HG03521 (cell line): Measurements from ENCODE around the gene ARHGEF7.

Source experiments
- ATAC-seq: cut with Tn5 transposase; IDR thresholded peaks from one replicate; pipeline ENCODE4 v1.9.1; 2021; ENCODE audit warnings: mild to moderate bottlenecking, moderate library complexity; ENCODE audit not compliant: unreplicated experiment

ARHGEF7 gene

DNA sequence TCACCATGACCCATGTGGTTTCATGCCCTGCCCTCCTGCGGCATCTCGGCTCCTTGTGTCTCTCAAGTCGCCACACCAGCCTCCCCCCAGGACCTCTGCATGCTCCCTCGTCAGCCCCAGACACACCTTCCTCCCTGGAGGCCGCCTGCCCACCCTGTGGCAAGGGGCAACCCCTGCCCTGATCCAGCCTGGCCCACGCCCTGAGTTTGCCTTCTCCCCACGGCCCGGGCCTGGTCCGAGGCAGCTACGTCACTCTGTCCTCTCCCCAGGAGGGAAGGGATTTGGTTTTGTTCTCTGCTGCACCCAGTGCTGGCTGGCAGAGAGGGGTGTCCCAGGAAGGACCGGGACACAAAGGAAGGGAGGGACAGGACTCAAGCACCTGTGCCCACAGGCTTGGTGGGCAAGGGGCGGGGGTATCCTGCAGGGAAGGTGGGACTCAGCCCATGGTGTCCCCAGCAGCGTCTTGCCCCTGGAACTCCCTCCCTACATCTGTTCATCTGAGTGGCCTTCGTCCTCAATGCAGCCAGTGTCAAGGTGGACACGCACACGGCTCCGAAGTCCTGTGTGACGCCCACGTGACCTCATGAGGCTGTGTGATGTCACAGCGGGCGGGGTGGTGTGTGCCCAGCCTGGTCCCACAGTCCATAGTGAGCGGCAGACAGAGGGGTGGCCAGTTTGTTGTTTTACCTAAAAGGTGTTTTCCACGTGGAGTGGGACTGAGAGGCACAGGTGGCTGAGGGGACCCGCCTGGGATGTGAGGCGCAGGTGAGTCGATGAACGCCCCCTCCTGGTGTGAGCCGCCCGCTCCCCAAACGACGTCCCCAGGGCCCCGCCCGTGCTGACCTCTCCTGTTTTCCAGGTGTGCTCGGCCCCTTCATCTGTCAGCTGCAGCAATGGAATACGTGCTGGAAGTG lies 205.1 kb downstream of the ARHGEF7 start, which contains the start of gene TEX29:
Gene TEX29, plus strand, starts transcription at position 645 of the 914 bp plus-strand sequence. Its CDS starts 249 bp downstream, at position 894.
- ATAC-seq: no peak

DNA sequence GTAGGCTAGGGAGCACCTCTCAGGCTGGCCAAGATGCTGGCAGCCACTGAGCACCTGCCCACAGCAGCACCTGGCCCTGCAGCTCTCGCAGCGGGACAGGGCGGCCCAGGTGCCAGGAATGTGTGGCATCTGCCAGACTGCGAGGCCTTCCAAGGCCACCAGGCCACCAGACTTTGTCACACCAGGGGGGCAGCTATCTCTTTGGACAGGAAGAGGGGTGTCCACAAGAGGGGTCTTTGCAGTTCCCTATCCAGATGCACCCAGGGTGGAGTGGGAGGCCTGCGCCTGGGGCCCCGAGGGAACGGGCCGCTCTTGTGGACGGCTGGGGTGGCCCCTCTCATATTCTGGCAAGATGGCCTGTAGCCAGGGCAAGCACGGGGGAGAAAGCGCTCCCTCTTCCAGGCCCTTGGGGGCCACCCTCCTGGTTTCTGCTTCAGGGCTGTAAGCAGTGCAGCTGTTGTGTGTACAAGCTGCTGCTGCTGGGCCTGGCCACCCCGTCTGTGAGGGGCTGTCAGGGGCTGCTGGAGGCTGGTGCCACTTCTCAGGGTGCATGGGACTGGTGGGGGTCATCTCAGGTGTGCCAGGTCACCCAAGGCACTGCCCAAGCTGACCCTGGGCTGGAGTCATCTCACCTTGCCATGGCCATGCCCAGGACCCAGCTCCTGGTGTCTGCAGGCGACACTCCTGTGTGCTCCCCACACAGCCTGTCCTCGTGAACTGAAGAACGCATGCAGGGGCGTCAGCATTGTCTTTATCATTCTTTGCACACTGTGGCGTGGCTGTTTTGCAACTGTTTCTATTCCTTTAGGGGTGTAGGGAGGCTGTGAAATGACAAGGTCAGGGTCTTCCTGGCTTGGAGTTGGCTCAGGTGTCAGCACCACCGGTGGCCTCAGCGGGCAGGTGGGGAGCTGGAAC lies 207.1 kb downstream of the ARHGEF7 start:
- no peak for ATAC-seq

DNA sequence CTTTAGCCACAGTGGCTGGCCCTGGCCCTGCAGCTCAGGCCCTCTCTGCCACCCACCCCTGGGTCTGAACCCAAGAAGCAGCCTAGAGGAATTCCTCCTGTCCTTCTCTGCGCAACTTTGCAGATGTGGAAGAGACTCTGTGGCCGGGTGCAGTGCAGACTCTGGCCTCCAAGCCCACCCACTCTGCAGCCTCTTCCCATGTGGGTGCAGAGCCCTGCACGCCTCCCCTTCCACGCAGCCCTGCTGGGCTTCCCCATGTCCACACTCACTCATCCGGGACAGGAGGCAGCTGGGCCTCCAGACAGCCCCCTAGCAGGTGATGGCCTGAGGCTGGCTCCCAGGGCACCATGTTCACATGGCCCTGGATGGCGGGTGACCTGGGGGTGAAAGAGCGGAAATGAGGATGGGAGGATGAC lies 207.8 kb downstream of the ARHGEF7 start:
- no peak for ATAC-seq

DNA sequence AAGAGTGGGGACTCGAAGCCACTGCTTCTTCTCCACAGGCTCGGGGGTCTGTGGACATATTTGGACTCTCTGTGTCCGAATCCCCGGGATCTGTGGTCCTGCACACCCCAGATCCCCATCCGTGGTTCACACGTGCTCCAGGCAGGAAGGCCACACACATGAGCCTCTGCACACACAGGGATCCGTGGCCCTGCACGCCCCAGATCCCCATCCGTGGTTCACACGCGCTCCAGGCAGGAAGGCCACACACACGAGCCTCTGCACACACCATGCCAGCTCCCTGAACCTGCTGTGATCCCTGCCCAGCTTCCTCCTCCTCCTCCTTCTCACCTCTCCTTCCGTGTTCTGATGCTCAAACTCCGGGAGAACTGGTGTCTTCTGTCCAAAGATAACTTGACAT lies 208.4 kb downstream of the ARHGEF7 start:
- ATAC-seq: no peak

DNA sequence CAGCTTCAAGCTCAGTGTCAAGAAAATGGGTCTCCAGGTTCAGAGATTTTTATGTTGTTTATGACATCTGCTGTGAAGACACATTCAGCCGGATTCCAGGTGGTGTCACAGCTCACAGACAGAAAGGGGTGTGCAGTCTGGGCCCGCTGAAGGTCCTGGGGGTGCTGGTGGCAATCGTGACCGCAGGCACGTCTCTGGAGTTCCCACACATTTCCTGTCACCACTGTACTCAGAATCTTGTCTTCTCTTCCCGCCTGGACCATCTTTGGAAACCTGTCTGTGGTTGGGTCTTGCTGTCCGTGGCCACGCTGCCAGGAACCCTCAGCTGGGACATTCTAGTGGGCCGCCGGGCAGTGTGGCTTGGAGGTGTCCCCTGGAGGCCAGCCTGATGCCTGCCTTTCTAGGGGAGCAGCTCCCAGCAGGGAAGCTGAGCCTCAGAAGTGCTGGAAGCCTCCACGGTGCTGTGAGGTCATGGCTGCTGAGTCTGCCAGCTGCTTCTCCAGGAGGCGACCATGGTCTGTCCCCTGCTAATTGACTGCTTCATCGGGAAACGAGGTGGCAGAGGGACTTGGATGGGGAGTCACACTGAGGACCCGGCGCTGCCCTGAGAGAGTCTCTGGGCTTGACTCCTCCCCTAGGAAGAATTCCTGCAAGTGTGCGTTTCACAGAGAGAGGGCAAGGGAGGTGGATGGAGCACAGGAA lies 209.0 kb downstream of the ARHGEF7 start:
- no peak for ATAC-seq

DNA sequence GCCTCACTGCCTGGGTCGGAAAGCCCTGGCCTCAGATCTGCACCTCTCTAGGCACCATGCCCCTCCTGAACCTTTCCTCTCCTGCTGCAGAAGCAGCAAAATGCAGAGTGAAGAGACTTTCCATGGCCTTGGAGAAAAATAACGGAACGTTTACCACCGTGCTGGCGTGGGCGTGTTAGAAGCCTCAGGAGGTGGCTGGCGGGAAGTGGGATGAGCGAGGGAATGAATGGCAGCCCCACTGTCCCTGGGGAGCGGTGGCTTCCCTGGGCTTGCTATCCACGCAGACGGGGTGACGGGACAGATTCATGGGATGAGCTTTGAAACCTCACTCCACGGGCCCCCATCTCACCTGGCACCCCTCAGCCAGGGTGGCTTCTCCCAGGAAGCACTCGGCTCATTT lies 209.6 kb downstream of the ARHGEF7 start:
- no peak for ATAC-seq

DNA sequence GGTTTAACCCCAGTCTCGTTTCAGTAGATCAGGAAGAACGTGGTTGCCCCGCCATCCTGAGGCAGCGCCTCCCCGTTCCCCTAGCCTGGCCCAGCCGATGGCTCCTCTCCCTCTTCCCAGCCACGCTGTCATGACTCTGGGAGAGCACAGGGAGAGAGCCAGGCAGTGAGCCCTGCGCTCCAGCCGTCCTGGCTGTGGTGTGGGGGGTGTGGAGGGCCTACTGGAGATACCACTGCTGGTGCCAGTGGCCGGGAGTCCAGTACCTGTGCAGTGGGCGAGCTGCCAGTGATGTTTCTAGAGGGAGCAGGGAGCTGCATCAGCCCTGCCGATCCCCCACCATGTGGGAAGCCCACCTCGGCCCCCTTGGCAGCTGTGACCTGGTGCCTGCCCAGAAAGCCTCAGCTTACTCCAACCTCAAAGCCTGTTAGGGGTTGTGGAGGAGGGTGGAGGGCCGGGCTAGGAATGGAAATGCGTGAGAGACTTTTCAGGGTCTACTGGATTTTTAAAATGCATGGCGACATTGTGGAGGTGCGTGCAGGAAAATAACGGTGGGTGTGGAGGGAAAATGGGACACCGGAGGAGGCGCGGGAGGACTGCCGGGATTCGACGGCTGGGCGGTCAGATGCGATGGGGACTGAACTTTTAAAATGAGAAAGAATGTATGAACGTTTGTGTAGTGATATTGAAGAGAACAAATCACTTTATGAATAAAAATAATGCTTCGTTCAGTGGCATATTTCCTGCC lies 210.2 kb downstream of the ARHGEF7 start:
- ATAC-seq: no peak

DNA sequence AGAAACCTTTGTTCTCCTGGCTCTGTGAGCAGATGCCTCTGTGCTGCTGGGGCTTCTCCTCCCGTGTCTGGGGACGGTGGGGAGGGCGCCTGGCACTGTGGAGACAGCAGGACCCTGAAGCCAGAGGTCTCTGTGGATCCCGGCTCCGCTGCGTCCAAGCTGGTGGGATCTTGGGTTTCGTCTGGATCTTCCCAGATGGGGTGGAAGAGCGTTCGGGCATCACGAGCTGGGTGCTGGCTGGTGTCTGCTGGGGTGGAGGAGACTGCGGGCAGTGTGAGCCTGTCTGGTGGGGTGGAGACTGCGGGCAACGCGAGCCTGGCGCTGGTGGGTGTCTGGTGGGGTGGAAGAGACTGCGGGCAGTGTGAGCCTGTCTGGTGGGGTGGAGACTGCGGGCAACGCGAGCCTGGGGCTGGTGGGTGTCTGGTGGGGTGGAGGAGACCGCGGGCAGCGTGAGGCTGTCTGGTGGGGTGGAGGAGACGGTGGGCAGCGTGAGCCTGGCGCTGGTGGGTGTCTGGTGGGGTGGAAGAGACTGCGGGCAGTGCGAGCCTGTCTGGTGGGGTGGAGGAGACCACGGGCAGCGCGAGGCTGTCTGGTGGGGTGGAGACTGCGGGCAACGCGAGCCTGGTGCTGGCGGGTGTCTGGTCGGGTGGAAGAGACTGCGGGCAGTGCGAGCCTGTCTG lies 211.0 kb downstream of the ARHGEF7 start:
- no peak for ATAC-seq

DNA sequence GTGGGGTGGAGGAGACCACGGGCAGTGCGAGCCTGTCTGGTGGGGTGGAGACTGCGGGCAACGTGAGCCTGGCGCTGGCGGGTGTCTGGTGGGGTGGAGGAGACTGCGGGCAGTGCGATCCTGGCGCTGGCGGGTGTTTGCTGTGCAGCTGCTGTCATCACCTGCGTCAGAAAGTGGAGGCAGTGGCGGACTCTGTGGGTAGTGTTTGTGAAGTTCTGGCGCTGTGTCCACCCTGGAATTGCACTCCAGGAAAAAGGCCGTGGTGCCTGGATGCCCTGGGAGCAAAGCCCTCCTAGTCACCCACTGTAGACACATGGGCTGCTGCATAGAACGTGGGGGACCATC lies 211.5 kb downstream of the ARHGEF7 start:
- no peak for ATAC-seq

DNA sequence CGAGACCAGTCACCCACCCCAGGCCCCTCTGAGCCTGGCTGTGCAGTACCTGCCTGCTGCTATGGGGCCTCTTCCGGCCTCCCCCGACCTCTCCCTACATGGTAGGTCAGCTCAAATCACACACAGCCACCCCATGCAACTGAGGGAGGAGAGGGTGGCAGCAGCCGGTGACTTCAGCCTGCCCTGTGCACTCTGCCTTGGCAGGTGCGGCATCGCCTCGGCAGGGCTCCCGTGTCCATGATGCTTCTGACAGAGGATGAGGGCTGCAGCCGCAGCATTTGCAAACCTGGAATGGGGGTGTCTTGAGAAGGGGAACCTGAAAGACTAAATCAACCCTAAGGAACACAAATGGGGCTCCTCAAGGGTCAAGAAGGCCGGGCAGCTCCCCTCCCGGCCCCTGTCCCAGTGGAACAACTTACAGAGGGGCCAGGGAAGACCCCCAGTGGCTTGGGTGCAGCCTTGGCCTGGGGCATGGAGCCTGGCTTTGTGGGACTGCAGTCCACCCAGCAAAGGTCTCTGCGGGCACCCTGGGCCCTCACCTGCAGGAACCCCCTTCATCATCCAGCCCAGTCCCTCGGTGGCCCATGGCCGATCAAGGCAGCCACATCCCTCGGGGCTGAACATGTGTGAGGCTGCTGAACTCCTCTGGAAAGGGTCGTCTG lies 212.0 kb downstream of the ARHGEF7 start:
- ATAC-seq: no peak

DNA sequence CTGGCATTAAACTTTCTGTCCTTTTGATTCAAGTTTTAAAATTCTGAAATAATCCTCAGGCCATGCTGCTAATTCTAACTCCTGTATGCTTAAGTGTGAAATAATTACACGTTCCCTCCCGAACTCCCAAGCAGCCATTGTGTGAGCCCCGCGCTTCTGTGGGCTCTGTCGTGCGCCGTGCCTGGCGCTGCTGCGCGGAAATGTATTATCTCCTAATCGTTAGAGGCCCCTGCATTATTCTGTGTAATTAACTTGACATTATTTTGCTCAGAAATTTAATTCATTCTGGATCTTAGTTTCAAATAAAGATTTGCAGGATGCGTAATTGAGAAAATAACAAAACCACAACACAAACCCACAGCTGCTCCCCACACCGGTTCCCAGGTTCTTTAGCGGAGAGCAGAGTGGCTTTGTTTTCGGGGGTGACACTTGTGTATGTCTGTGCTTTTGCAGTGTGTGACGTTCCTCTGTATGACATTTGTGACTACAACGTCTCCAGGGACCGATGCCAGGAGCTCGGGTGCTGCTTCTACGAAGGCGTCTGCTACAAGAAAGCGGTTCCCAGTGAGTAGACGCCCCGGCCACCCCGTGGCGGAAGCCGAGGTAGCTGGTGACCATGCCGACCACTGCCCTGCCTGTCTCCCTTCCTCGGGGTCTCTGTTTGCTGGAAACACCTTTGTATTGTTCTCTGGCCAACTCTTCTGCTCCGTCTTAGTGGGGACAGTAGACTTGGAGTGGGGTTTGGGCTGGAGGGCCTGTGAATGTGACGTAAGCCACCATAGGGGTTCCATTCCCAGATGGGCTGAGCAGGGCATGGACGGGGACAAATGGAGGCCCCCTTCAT lies 212.8 kb downstream of the ARHGEF7 start:
- ATAC-seq: no peak

- ATAC-seq: no peak
Measured at GRCh38 chr13:111328574-111329410, 213.7 kb downstream of the ARHGEF7 start.

DNA sequence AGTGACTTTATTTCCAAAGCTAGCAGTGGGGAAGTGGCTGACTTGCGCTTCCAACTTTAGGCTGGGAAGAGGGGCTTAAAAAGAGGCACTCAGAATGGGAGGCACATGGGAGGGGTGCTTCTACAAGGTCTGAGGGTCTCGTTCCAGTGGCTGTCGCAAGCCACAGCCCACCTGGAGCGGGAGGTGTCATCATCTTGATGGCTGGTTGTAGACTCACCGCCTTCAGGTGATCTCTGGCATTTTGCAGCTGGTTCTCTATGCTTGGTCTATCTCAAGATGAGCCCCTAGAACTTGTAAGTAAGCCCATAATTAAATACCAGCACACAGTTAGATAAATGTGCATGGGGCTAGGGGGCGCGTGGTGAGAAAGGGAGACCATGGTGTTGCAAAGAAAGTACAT lies 214.5 kb downstream of the ARHGEF7 start:
- ATAC-seq: no peak

- ATAC-seq: no peak
Measured at GRCh38 chr13:111330066-111330610, 215.0 kb downstream of the ARHGEF7 start.

GRCh38 chr13:111335298-111335697 lies 220.2 kb downstream of the ARHGEF7 start:
- no peak for ATAC-seq

GRCh38 chr13:111336666-111337065 lies 221.6 kb downstream of the ARHGEF7 start:
- ATAC-seq: no peak

- ATAC-seq: no peak
Measured at GRCh38 chr13:111337206-111337605, 222.1 kb downstream of the ARHGEF7 start.
